ENCODE results near the gene YPEL2.
A peak's percentile ranks its signal among the peaks of the same experiment; 100 is the strongest.

The YPEL2 gene

GRCh38 chr17:59330053-59330942, 1.2 kb upstream of the YPEL2 start:
- peak in 1 of 5 experiments; percentile 60 for DNase-seq

GRCh38 chr17:59331929-59332748, 684 bp downstream of the YPEL2 start:
- peak in 3 of 5 experiments; percentile 9 to 32 (median 14) for DNase-seq

- DNase-seq = no peak
These were observed 1.4 kb downstream of the YPEL2 start for GRCh38 chr17:59332749-59333377.

GRCh38 chr17:59333836-59334235, 2.4 kb downstream of the YPEL2 start:
- DNase-seq = no peak

GRCh38 chr17:59335685-59336084, 4.2 kb downstream of the YPEL2 start:
- DNase-seq = no peak

- DNase-seq = no peak
These were observed 6.4 kb downstream of the YPEL2 start for GRCh38 chr17:59337741-59338299.

GRCh38 chr17:59338498-59338897, 7.0 kb downstream of the YPEL2 start:
- no peak for DNase-seq

- no peak for DNase-seq
These were observed 10.5 kb downstream of the YPEL2 start for GRCh38 chr17:59341922-59342321.

GRCh38 chr17:59342681-59343131, 11.3 kb downstream of the YPEL2 start:
- DNase-seq = peak in 1 of 5 experiments; percentile 80

- no peak for DNase-seq
These were observed 14.0 kb downstream of the YPEL2 start for GRCh38 chr17:59345476-59345875.

GRCh38 chr17:59346341-59346740, 14.9 kb downstream of the YPEL2 start:
- no peak for DNase-seq

- no peak for DNase-seq
These were observed 15.5 kb downstream of the YPEL2 start for GRCh38 chr17:59346876-59347407.

GRCh38 chr17:59347975-59348391, 16.5 kb downstream of the YPEL2 start:
- DNase-seq = no peak

- no peak for DNase-seq
These were observed 17.7 kb downstream of the YPEL2 start for GRCh38 chr17:59349178-59349577.

- peak in 1 of 5 experiments; percentile 42 for DNase-seq
These were observed 21.8 kb downstream of the YPEL2 start for GRCh38 chr17:59353106-59353854.

- no peak for DNase-seq
These were observed 22.7 kb downstream of the YPEL2 start for GRCh38 chr17:59353936-59354755.

GRCh38 chr17:59355030-59355701, 23.7 kb downstream of the YPEL2 start:
- DNase-seq = no peak

- DNase-seq = no peak
These were observed 24.4 kb downstream of the YPEL2 start for GRCh38 chr17:59355702-59356325.

GRCh38 chr17:59356543-59357218, 25.2 kb downstream of the YPEL2 start:
- DNase-seq = no peak
